NCI-H2196 (cell line): Measurements from ENCODE around the gene FAM193A.
A peak's percentile ranks its signal among the peaks of the same experiment; 100 is the strongest.
"Not testable (repeated sequence)": the region's sequence is repeated elsewhere in the genome, so short reads cannot be mapped to it uniquely, and the experiment has no call there.

Experiments
- DNase-seq: peaks from one replicate; lab custom pipeline; 2025; ENCODE audit not compliant: unreplicated experiment; lab: John Stamatoyannopoulos, UW

FAM193A gene

GRCh38 chr4:2574009-2574408 is 37.6 kb downstream of the FAM193A start:
- no peak for DNase-seq

GRCh38 chr4:2574863-2575262 is 38.4 kb downstream of the FAM193A start:
- no peak for DNase-seq

GRCh38 chr4:2576290-2576689 is 39.8 kb downstream of the FAM193A start:
- no peak for DNase-seq

- DNase-seq, result no peak
Observed at GRCh38 chr4:2578106-2578505, 41.7 kb downstream of the FAM193A start.

GRCh38 chr4:2579910-2580309 is 43.5 kb downstream of the FAM193A start:
- DNase-seq, result no peak

GRCh38 chr4:2583092-2583491 is 46.6 kb downstream of the FAM193A start:
- DNase-seq, result no peak

- peak; percentile 30 for DNase-seq
Observed at GRCh38 chr4:2583517-2583916, 47.1 kb downstream of the FAM193A start.

GRCh38 chr4:2586502-2586901 is 50.1 kb downstream of the FAM193A start:
- no peak for DNase-seq

- no peak for DNase-seq
Observed at GRCh38 chr4:2587213-2587823, 50.9 kb downstream of the FAM193A start.

- DNase-seq, result no peak
Observed at GRCh38 chr4:2588259-2588658, 51.8 kb downstream of the FAM193A start.

GRCh38 chr4:2591189-2591588 is 54.7 kb downstream of the FAM193A start:
- DNase-seq, result no peak

- DNase-seq, result not testable (repeated sequence)
Observed at GRCh38 chr4:2592014-2592413, 55.6 kb downstream of the FAM193A start.

- no peak for DNase-seq
Observed at GRCh38 chr4:2592572-2592971, 56.1 kb downstream of the FAM193A start.

GRCh38 chr4:2593003-2593402 is 56.6 kb downstream of the FAM193A start:
- no peak for DNase-seq

- DNase-seq, result no peak
Observed at GRCh38 chr4:2595436-2595835, 59.0 kb downstream of the FAM193A start.

- no peak for DNase-seq
Observed at GRCh38 chr4:2595952-2596552, 59.6 kb downstream of the FAM193A start.

- no peak for DNase-seq
Observed at GRCh38 chr4:2596611-2597010, 60.2 kb downstream of the FAM193A start.

GRCh38 chr4:2598511-2599303 is 62.3 kb downstream of the FAM193A start:
- DNase-seq, result peak; percentile 42

GRCh38 chr4:2599304-2599654 is 62.8 kb downstream of the FAM193A start:
- no peak for DNase-seq

GRCh38 chr4:2600878-2601277 is 64.4 kb downstream of the FAM193A start:
- no peak for DNase-seq

GRCh38 chr4:2604614-2605013 is 68.2 kb downstream of the FAM193A start:
- no peak for DNase-seq

GRCh38 chr4:2606960-2607506 is 70.6 kb downstream of the FAM193A start:
- no peak for DNase-seq
